Measurements from ENCODE around the gene MYO10. TPM values are rescaled to one million over a fixed set of nuclear protein-coding genes. Genes with fewer than 3 reads are reported as not detected.

MYO10 gene
- total RNA-seq, 6 donors from 2014 or later = 31.9 to 135 (median 57.7) TPM

- no peaks in the 10 kb centered on the region for H3K36me3 ChIP-seq
- H3K9me3 ChIP-seq = no peaks in the 10 kb centered on the region
- TF ChIP-seq EP300 (IDR thresholded peaks at IDR 0.05) = no peak
- H3K4me3 ChIP-seq = no peak overlapping the region
- peak overlapping the region in 1 of 4 donors; percentile 14 for H3K27ac ChIP-seq
- 68 to 79% methylated on average over 6 of the region's 6 CpGs for WGBS, 2 donors
- DNase-seq (no peak), ATAC-seq (ENCODE audit: low FRiP score in 2 of 2) (no peak)
- peaks cover 20 to 38% (median 22%) of the 10 kb centered on the region in 4 donors for H3K4me1 ChIP-seq
- H3K27me3 ChIP-seq = no peaks in the 10 kb centered on the region
Observed at GRCh38 chr5:16897800-16898199, 38.3 kb downstream of the MYO10 start.

DNA sequence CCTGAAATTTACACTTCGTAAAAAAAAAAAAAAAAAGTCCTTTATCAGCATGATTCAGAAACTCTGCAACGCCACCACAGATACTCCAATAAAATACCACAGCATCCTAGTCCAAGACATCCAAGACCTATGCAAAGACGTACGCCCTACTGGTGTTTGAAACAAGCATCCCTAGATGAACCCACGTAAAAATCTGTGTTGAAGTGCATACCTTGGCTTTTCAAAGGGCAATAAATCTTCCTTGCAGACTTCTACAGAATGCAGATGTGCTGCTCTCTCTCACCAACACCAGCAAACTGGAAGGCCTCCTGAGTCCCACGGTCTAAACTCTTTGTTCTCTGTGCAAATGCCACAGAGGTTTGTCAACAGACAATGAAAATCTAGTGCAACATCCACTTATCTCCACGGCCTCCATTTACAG lies 38.8 kb downstream of the MYO10 start:
- ATAC-seq (ENCODE audit: low FRiP score in 2 of 2) = no peak
- WGBS, 2 donors = 47 to 55% methylated on average over 7 of the region's 7 CpGs
- H3K4me1 ChIP-seq = peaks cover 20 to 36% (median 22%) of the 10 kb centered on the region in 4 donors

GRCh38 chr5:16896767-16897166 lies 39.3 kb downstream of the MYO10 start:
- DNase-seq (no peak), ATAC-seq (ENCODE audit: low FRiP score in 2 of 2) (no peak)
- H3K27ac ChIP-seq = peak overlapping the region in 1 of 4 donors; percentile 41
- no peak overlapping the region for H3K4me3 ChIP-seq
- 27 to 52% methylated on average over 4 of the region's 4 CpGs for WGBS, 2 donors
- H3K27me3 ChIP-seq = no peaks in the 10 kb centered on the region
- H3K4me1 ChIP-seq = peaks cover 20 to 36% (median 22%) of the 10 kb centered on the region in 4 donors
- no peak for TF ChIP-seq EP300 (IDR thresholded peaks at IDR 0.05)
- no peaks in the 10 kb centered on the region for H3K9me3 ChIP-seq
- no peaks in the 10 kb centered on the region for H3K36me3 ChIP-seq

More for the DNA sequence above, 38.8 kb downstream of the MYO10 start:
- Histone ChIP-seq H3K36me3 (no peaks in the 10 kb centered on the region), H3K9me3 (no peaks in the 10 kb centered on the region), H3K4me3 (no peak overlapping the region), H3K27ac (peak overlapping the region in 1 of 4 donors; percentile 14), H3K27me3 (no peaks in the 10 kb centered on the region)
- TF ChIP-seq, protein P1, sequence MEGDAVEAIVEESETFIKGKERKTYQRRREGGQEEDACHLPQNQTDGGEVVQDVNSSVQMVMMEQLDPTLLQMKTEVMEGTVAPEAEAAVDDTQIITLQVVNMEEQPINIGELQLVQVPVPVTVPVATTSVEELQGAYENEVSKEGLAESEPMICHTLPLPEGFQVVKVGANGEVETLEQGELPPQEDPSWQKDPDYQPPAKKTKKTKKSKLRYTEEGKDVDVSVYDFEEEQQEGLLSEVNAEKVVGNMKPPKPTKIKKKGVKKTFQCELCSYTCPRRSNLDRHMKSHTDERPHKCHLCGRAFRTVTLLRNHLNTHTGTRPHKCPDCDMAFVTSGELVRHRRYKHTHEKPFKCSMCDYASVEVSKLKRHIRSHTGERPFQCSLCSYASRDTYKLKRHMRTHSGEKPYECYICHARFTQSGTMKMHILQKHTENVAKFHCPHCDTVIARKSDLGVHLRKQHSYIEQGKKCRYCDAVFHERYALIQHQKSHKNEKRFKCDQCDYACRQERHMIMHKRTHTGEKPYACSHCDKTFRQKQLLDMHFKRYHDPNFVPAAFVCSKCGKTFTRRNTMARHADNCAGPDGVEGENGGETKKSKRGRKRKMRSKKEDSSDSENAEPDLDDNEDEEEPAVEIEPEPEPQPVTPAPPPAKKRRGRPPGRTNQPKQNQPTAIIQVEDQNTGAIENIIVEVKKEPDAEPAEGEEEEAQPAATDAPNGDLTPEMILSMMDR (IDR thresholded peaks at IDR 0.05) = no peak
- no peak for TF ChIP-seq POLR2AphosphoS5 (IDR thresholded peaks at IDR 0.05)
- TF ChIP-seq EP300 (IDR thresholded peaks at IDR 0.05) = no peak
- TF ChIP-seq POLR2A (IDR thresholded peaks at IDR 0.05) = no peak
- no peak for DNase-seq

DNA sequence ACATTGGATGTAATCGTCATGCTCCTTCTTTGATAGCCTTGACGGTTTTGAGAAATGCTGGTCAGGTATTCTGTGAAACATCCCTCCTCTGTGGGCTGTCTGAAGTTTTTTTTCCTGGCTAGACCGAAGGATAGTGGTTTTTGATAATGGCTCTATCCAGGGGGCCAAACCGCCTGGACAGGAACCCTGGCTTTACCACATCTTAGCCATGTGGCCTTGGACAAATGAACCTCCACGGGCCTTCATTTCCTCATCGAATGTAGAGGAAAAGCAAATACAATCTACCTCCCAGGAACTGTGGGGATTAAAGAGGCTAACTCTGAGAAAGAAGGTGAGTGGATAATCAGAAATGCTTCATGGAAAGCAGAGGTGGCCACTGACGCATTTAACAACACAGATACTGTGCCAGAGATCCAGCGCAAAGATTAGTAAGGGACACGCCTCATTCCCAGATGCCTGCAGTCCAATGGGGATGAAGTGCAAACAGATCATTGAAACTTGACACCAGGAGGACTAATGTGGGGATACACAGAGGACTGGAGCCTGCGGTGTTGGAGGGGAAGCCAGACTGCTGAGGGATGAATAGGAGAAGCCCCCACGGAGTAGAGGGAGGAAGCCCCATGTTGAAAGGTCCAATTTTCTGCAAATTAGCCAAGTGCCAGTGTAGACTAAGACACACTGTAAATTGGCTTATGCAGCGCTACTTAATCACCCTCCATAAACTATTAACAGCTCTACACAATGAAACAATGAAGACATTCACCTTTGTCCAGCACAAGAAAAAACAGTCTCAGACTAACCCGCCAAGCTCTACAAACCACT lies 41.6 kb downstream of the MYO10 start:
- Histone ChIP-seq H3K9me3 (no peaks in the 10 kb centered on the region), H3K27me3 (no peaks in the 10 kb centered on the region), H3K4me1 (peaks cover 23 to 49% (median 34%) of the 10 kb centered on the region in 4 donors), H3K27ac (peak overlapping the region in 3 of 4 donors; percentile 8 to 35 (median 31)), H3K36me3 (no peaks in the 10 kb centered on the region), H3K4me3 (no peak overlapping the region)
- ATAC-seq (ENCODE audit: low FRiP score in 2 of 2) = peak; percentile 39 to 44
- TF ChIP-seq EP300 (IDR thresholded peaks at IDR 0.05) (no peak), POLR2AphosphoS5 (IDR thresholded peaks at IDR 0.05) (peak in 1 of 2 donors; percentile 15), POLR2A (IDR thresholded peaks at IDR 0.05) (no peak)
- peak in 1 of 2 donors; percentile 35 for DNase-seq
- 55 to 58% methylated on average over 13 of the region's 13 CpGs for WGBS, 2 donors

GRCh38 chr5:16891033-16891432 lies 45.1 kb downstream of the MYO10 start:
- WGBS, 2 donors = 66 to 72% methylated on average over 8 of the region's 8 CpGs
- no peaks in the 10 kb centered on the region for H3K27me3 ChIP-seq
- peak overlapping the region in 1 of 4 donors; percentile 50 for H3K27ac ChIP-seq
- TF ChIP-seq POLR2AphosphoS5 (IDR thresholded peaks at IDR 0.05) (no peak), EP300 (IDR thresholded peaks at IDR 0.05) (no peak), POLR2A (IDR thresholded peaks at IDR 0.05) (no peak)
- TF ChIP-seq, protein P1 (IDR thresholded peaks at IDR 0.05) = no peak
- H3K36me3 ChIP-seq = no peaks in the 10 kb centered on the region
- DNase-seq (no peak), ATAC-seq (ENCODE audit: low FRiP score in 2 of 2) (no peak)
- no peak overlapping the region for H3K4me3 ChIP-seq
- H3K4me1 ChIP-seq = peaks cover 20 to 53% (median 33%) of the 10 kb centered on the region in 4 donors
- no peaks in the 10 kb centered on the region for H3K9me3 ChIP-seq

- Histone ChIP-seq H3K27me3 (no peaks in the 10 kb centered on the region), H3K4me1 (peaks cover 29 to 43% (median 36%) of the 10 kb centered on the region in 4 donors), H3K4me3 (no peak overlapping the region), H3K27ac (peak overlapping the region in 3 of 4 donors; percentile 37 to 57 (median 40)), H3K9me3 (no peaks in the 10 kb centered on the region), H3K36me3 (no peaks in the 10 kb centered on the region)
- TF ChIP-seq POLR2A (IDR thresholded peaks at IDR 0.05) (no peak), POLR2AphosphoS5 (IDR thresholded peaks at IDR 0.05) (no peak), EP300 (IDR thresholded peaks at IDR 0.05) (no peak)
- TF ChIP-seq, protein P1 (IDR thresholded peaks at IDR 0.05) = no peak
- no peak for DNase-seq
- no peak for ATAC-seq (ENCODE audit: low FRiP score in 2 of 2)
- 39 to 41% methylated on average over 5 of the region's 5 CpGs for WGBS, 2 donors
Observed at GRCh38 chr5:16889972-16890519, 46.0 kb downstream of the MYO10 start.

All from upper lobe of left lung (tissue), 6 donors.